GM19099 (cell line): ENCODE measurements around the gene TMEM35B.

ENCODE experiments used
- POLR2A ChIP-seq: IDR thresholded peaks from 3 replicates; pipeline ENCODE4 v1.6.1; 2011; ENCODE audit warnings: low read depth; ENCODE audit not compliant: insufficient read length; ENCODE audit errors: extremely low read depth

The TMEM35B gene

DNA sequence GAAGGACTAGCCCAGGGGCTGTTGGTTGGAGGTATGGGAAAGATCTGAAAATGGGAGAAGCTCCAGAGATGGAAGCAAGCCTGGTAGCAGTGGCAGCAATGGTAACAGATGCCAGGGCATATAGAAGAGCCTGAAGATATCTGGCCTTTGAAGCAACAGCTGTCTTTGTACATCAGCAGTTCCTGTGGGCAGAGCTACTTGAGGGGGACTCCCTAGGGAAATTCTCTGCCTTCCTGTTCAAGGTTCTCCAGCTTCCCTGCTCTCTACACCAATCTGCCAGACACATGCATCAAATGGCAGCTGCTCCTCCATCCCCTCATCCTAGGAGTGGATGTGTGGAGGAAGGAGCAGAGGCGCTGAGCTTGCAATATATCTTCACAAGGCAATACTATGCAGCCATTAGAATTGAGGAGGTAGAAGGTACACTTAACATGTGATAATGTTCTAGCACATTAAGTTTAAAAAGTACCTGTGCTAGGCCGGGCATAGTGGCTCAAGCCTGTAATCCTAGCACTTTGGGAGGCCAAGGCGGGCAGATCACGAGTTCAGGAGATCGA, 2.2 kb downstream of the TMEM35B start:
- TF ChIP-seq POLR2A, result no peak

DNA sequence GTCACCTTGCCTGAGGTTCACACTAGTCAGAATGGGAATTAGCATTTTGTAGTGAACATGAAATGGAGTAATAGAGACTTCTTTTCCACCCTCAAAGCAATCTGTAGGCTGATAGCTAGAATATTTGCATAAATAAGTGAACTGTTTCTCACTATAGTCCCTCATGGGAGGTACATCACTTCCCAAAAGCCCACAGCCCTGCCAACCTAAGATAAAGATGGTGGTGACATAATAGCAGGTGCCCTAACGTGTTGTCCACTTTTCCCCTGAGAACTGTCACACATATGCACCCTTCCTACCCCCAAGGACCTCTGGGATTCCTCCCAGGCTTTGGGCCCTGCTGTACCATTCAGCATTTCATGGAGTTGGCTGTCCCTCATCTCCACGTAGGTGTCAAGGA, 4.4 kb downstream of the TMEM35B start:
- TF ChIP-seq POLR2A, result no peak

DNA sequence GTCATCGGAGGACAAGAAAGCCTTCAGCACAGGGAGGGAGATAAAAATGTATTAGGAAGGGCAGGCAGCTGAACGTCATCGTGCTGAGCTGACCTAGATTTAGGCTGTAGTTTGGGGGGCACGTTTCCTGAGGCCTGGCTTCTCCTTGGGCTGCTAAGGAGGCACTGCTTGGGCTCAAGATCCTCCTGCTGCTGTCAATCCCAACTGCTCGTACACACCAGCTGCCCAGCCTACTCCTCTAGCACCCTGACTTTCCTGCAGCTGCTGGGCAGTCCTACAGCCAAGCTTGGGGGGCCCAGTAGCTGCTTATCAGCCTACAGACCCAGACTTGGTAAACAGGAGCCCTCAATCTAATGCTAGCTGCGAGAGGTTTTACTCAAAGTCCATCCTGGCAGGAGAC, 6.2 kb downstream of the TMEM35B start:
- no peak for TF ChIP-seq POLR2A

DNA sequence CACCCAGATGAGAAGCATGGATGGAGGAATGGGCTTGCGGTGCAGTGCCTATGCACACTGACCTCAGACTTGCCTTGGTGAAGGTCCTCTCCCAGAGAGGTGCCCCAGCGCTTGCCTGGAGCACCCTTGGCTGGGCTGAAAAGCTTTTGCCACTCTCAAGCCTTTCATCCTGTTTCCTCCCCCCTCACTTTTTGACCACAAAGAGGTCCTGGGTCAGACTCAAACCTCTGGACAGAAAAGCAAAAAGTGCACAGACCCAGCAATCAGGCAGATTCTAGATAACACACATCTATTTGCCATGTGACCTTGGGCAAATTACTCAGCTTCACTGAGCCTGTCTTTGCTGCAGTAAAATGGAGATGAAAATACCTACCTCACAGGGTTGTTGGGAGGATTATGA, 7.3 kb downstream of the TMEM35B start:
- TF ChIP-seq POLR2A, result peak; percentile 4

DNA sequence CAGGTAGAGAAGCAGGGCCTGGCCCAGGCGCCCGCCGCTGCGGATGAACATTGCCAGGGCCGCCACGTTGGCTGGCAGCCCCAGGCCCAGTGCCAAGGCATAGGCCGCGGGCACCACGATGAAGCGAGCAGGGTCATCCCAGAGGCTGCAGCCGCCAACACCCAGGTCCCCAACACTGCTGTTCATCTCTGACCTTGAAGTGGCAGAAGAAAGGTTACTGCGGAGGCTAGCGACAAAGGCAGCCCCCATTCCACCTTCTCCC, 8.0 kb downstream of the TMEM35B start:
- no peak for TF ChIP-seq POLR2A

DNA sequence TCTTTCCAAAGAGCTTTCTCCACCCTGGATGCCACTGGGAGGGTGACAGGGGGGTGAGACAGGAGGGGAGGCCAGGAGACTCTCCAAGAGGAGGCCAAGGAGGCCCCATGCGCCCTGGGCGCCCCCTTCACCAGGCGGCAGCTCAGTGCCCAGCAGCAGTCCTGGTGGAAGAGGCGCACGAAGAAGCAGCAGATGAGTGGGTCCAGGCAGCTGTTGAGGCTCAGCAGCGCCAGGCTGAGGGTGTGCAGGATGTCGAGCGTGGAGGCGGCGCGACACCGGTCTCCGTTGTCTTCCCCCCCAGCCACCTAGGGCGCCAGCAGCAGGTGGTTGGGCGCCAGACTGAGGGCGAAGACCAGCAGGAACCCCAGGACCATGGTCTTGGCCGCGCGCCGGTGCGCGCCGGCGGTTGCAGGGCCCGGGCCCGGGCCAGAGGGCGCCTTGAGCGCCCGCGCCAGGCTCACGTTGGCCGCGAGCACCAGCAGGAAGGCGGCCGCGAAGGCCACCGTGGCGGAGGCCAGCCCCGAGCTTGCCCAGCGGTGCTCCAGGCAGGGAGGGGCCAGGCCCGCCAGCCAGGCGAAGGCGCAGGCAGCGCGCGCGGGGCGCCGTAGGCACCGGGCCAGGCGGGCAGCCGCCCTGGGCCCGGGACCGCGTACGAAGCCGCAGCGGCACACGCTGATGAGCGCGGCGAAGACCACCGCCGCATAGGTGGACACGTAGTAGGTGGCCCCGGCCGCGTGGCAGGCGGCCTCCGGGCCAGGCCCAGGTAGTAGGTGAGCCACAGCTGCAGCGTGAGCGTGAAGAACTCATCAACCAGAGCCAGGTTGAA, 8.6 kb downstream of the TMEM35B start:
- no peak for TF ChIP-seq POLR2A

DNA sequence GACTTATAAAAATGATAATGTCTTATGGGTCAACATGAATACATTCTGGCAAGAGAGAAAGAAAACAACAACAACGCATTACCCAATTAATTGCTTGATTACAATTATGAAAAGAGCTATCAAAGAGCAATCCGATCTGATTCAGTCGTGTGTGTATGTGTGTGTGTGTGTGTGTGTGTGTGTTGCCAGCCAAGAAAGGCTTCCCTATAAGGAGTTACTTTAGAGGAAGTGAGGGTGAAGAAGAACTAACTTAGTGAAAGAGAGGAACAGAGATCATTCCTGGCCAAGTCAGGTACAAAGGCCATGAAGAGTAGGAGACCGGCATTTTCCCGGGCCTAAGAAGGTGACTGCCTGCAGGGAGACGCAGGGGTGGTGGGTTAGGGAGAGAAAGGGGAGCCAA, 9.4 kb downstream of the TMEM35B start:
- no peak for TF ChIP-seq POLR2A

DNA sequence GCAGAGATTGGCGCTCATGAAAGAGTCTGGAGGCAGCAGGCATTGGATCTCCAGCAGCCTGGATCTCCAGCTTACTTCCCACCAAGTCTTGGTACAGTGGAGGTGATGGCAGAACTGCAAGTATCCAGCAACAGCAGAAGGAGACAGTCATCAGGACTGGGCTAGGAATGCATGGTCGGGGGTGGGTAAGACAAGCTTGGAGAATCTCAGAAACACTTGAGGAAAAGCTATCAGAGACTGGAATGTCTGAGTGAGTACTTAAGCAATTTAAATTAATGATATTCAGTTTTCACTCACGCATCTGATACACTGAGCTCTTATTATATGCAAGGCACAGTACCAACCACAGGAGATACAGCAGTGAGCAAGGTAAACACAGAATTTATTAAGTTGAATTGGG, 9.8 kb downstream of the TMEM35B start:
- TF ChIP-seq POLR2A, result no peak

DNA sequence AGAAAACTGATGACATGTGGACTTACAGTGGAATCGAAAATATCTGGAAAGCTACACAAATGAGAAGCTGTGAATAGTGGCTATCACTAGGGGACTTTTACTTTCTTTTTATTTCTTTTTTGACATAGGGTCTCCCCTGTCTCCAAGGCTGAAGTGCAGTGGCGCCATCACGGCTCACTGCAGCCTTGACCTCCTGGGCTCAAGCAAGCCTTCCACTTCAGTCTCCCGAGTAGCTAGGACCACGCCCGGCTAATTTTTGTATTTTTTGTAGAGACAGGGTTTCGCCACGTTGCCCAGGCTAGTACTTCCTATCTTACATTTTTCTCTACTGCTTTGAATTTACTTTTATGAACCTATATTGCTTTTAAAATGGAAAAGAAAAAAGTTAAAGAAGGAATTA, 10.5 kb downstream of the TMEM35B start:
- no peak for TF ChIP-seq POLR2A

DNA sequence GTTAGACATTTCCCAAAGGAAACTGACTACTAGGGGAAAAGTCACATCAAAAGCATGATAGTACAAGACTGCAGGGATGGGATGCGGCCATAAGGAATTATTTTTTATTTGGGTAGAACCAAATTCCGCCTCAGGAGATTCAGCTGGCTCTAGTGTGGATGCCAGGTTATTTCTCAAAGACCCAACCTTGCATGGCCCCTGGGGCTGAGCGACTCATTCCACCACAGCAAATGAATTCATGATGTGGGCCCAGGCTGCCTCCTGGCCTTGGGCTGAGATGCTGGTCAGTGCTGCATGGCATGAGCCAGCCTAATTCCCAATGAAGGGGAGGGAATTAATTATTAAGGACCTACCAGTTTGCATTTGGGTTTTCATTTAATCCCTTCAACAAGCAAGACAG, 11.8 kb downstream of the TMEM35B start:
- no peak for TF ChIP-seq POLR2A

DNA sequence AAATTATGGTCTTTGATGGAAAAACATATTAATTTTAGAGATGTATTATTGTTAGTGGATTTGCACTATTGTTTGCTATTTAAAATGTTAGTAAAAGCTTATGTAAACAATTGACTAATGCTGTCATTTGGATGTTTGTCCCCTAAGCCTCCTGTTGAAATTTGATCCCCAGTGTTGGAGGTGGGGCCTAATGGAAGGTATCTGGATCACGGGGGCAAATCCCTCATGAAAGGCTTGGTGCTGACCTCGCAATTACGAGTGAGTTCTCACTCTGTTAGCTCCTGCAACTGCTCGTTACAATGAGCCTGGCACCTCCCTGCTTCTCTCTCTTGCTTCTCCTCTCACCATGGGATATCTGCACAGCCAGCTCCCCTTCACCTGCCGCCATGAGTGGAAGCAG, 14.3 kb downstream of the TMEM35B start:
- no peak for TF ChIP-seq POLR2A

DNA sequence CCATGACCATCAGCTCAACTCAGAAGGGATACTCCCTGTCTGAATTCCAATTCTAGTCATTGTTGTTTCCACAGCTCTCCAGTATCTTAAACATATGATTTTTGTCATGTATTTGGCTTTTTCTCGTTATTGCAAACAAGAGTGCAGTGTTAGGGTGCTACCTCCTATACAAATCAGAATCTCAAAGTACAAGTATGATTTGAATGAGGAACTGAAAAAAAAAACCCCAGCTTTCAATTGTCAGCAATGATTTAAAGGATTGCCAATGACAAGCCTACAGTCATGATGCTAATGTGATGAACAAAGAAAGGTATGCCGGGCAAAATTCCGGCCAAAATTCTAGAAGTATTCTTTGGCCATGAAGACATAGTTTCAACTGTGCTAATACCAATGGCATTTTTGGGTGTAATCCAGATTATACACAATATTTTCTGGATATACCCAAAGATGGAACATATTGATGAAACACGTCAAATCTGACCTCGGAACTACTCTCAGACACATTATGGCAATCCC, 14.9 kb downstream of the TMEM35B start:
- no peak for TF ChIP-seq POLR2A

DNA sequence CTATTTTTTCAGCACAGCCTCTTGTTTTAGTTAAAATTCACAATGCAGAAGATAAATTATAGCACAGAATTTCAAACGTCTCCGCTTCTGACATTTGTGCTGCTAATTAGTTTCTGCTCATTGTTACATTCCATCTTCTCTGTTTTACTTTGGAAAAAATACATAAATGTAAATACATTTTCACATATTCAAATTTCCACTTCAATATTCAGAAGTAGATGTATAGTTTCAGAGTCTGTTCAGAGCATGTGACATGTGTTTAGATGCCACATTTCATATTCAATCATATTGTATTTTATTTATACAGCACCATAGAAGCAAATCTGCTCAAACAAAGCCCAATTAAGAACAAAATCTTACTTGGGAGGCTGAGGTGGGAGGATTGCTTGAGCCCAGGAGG, 19.6 kb downstream of the TMEM35B start:
- no peak for TF ChIP-seq POLR2A

DNA sequence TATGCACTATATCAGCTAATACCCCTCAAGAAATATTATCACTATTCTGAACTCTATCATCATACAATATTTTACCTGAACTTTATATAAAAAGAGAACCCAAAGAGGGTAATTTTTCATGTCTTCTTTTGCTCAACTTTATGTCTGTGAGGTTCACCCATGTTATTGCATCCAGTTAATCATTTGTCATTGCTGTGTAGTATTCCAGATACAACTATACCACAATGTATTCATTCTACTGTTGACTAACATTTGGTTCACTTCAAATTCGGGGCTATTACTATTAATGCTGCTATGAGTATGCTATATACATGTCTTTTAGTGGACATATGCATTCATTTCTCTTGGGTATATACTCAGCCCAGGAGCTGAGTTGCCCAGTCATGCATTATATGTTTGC, 34.7 kb downstream of the TMEM35B start:
- TF ChIP-seq POLR2A, result no peak

DNA sequence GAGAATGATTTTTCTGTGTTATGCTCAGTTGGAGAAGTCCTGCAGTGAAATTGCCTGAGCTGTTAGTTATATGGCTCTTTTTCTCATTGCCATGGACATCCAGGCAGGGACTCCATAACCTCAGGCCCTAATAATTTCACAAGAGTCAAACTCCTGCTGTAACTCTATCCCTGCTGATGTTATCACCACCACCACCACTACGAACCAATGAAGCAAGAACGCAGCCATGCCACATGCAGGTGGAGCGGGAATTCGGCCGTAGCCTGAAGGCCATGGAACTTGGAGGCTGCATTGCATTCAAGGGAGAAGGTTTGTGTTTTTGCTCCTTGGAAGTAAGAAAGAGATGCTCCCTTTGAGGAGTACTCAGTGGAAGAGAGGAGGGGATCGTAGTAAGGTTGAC, 38.9 kb downstream of the TMEM35B start:
- TF ChIP-seq POLR2A, result no peak
